ENCODE data around the gene RHEB.
"Not testable (repeated sequence)": the region's sequence is repeated elsewhere in the genome, so short reads cannot be mapped to it uniquely, and the experiment has no call there.

The RHEB gene

GRCh38 chr7:151519765-151520418 lies at the start of gene RHEB:
Gene RHEB (minus strand): TSS chr7:151519895. CDS start chr7:151519511, 384 bp downstream.
- peak; percentile 99 for DNase-seq

GRCh38 chr7:151566897-151567320 lies 47.2 kb upstream of the RHEB start:
- no peak for DNase-seq

- DNase-seq: no peak
These were observed 45.8 kb upstream of the RHEB start for GRCh38 chr7:151565541-151565940.

- DNase-seq: peak; percentile 3
These were observed 40.5 kb upstream of the RHEB start for GRCh38 chr7:151560243-151560642.

GRCh38 chr7:151559557-151560183 lies 40.0 kb upstream of the RHEB start:
- DNase-seq: no peak

- no peak for DNase-seq
These were observed 38.9 kb upstream of the RHEB start for GRCh38 chr7:151558575-151558974.

- DNase-seq: no peak
These were observed 36.9 kb upstream of the RHEB start for GRCh38 chr7:151556592-151556991.

GRCh38 chr7:151553356-151553755 lies 33.7 kb upstream of the RHEB start:
- no peak for DNase-seq

GRCh38 chr7:151552352-151553028 lies 32.8 kb upstream of the RHEB start:
- no peak for DNase-seq

- DNase-seq: no peak
These were observed 32.1 kb upstream of the RHEB start for GRCh38 chr7:151551820-151552219.

- no peak for DNase-seq
These were observed 31.1 kb upstream of the RHEB start for GRCh38 chr7:151550656-151551286.

GRCh38 chr7:151549644-151550043 lies 29.9 kb upstream of the RHEB start:
- DNase-seq: no peak

- DNase-seq: no peak
These were observed 29.4 kb upstream of the RHEB start for GRCh38 chr7:151549083-151549482.

GRCh38 chr7:151544183-151544582 lies 24.5 kb upstream of the RHEB start:
- no peak for DNase-seq

GRCh38 chr7:151542606-151543130 lies 23.0 kb upstream of the RHEB start:
- DNase-seq: no peak

- no peak for DNase-seq
These were observed 22.2 kb upstream of the RHEB start for GRCh38 chr7:151541709-151542499.

GRCh38 chr7:151540146-151540545 lies 20.5 kb upstream of the RHEB start:
- DNase-seq: no peak

- no peak for DNase-seq
These were observed 19.5 kb upstream of the RHEB start for GRCh38 chr7:151539088-151539671.

- DNase-seq: no peak
These were observed 18.3 kb upstream of the RHEB start for GRCh38 chr7:151537818-151538561.

- not testable (repeated sequence) for DNase-seq
These were observed 16.5 kb upstream of the RHEB start for GRCh38 chr7:151536178-151536577.

- DNase-seq: no peak
These were observed 10.1 kb upstream of the RHEB start for GRCh38 chr7:151529842-151530241.

All from CD4-positive, alpha-beta T cell treated with Interleukin-12 subunit alpha and Interleukin-12 subunit beta, for 1 hour (primary cell).